GM03348 (cell line): ENCODE data around the gene CENPF.
"Not testable (repeated sequence)": the region's sequence is repeated elsewhere in the genome, so short reads cannot be mapped to it uniquely, and the experiment has no call there.

ENCODE experiments used
- DNase-seq: peaks from one replicate; pipeline ENCODE4 v3.0.0; 2012; ENCODE audit warnings: low spot score

Gene CENPF

GRCh38 chr1:214658785-214659184 lies 55.8 kb downstream of the CENPF start:
- DNase-seq: peak; percentile 26

GRCh38 chr1:214660190-214660589 lies 57.2 kb downstream of the CENPF start:
- no peak for DNase-seq

GRCh38 chr1:214660900-214661299 lies 57.9 kb downstream of the CENPF start:
- DNase-seq: peak; percentile 82

- DNase-seq: peak; percentile 26
These were observed 59.3 kb downstream of the CENPF start for GRCh38 chr1:214662223-214662785.

- no peak for DNase-seq
These were observed 61.8 kb downstream of the CENPF start for GRCh38 chr1:214664651-214665433.

- DNase-seq: no peak
These were observed 62.7 kb downstream of the CENPF start for GRCh38 chr1:214665606-214666110.

GRCh38 chr1:214666674-214667073 lies 63.7 kb downstream of the CENPF start:
- DNase-seq: no peak

GRCh38 chr1:214670098-214670497 lies 67.1 kb downstream of the CENPF start:
- peak; percentile 16 for DNase-seq

- not testable (repeated sequence) for DNase-seq
These were observed 70.0 kb downstream of the CENPF start for GRCh38 chr1:214673029-214673428.

- DNase-seq: no peak
These were observed 70.6 kb downstream of the CENPF start for GRCh38 chr1:214673576-214673975.

- DNase-seq: not testable (repeated sequence)
These were observed 72.5 kb downstream of the CENPF start for GRCh38 chr1:214675524-214675923.

- DNase-seq: no peak
These were observed 73.8 kb downstream of the CENPF start for GRCh38 chr1:214676747-214677146.

- no peak for DNase-seq
These were observed 75.0 kb downstream of the CENPF start for GRCh38 chr1:214677945-214678344.

GRCh38 chr1:214678386-214678785 lies 75.4 kb downstream of the CENPF start:
- no peak for DNase-seq

- DNase-seq: no peak
These were observed 80.6 kb downstream of the CENPF start for GRCh38 chr1:214683621-214684020.

- DNase-seq: no peak
These were observed 82.9 kb downstream of the CENPF start for GRCh38 chr1:214685906-214686305.

GRCh38 chr1:214686497-214686896 lies 83.5 kb downstream of the CENPF start:
- DNase-seq: no peak

GRCh38 chr1:214688891-214689290 lies 85.9 kb downstream of the CENPF start:
- DNase-seq: no peak

- no peak for DNase-seq
These were observed 91.8 kb downstream of the CENPF start for GRCh38 chr1:214694769-214695168.

- no peak for DNase-seq
These were observed 95.6 kb downstream of the CENPF start for GRCh38 chr1:214698559-214698958.

GRCh38 chr1:214700437-214700836 lies 97.4 kb downstream of the CENPF start:
- DNase-seq: no peak

- DNase-seq: no peak
These were observed 99.6 kb downstream of the CENPF start for GRCh38 chr1:214702556-214702955.

- DNase-seq: peak; percentile 28
These were observed 104.5 kb downstream of the CENPF start for GRCh38 chr1:214707306-214708087.
